Right lobe of liver (tissue), 4 donors: ENCODE data around the gene HOXD10.

ENCODE experiments used
- CTCF ChIP-seq, 4 donors: fragments of 200-600 bp in 3 of 4; fragments of 450-650 bp in 1 of 4; IDR thresholded peaks; one replicate each; pipeline versions ENCODE4 v1.5.1 to v1.8.0; 2016 to 2022; ENCODE audit warnings: antibody characterized with exemption in 4 of 4, mild to moderate bottlenecking in 2 of 4
- POLR2A ChIP-seq: fragments of 450-650 bp; IDR thresholded peaks from one replicate; pipeline ENCODE4 v1.6.1; 2017; ENCODE audit warnings: antibody characterized with exemption, mild to moderate bottlenecking
- donor health status: DM: no; HTN: no; CAD: no.
- donor health status: DM: no; HTN: no; CAD: no.
- donor health status: DM: no; HTN: yes; CAD: no.

GRCh38 chr2:176095421-176095820 lies 21.2 kb upstream of the HOXD10 start:
- TF ChIP-seq CTCF (IDR thresholded peaks at IDR 0.05) (no peak), POLR2A (no peak)
